WERI-Rb-1 (cell line): Measurements from ENCODE around the gene TCF25.
A peak's percentile ranks its signal among the peaks of the same experiment; 100 is the strongest.
"Not testable (repeated sequence)": the region's sequence is repeated elsewhere in the genome, so short reads cannot be mapped to it uniquely, and the experiment has no call there.

Source experiments
- DNase-seq: peaks from one replicate; pipeline ENCODE4 v3.0.0-alpha.2; 2020
- H3K27ac ChIP-seq: fragments of 250-450 bp; sonication (Bioruptor Pico); 2 replicates; pipeline ENCODE4 v1.5.1; 2020; ENCODE audit warnings: mild to moderate bottlenecking, moderate library complexity
- H3K27me3 ChIP-seq: fragments of 250-450 bp; sonication (Bioruptor Pico); 2 replicates; pipeline ENCODE4 v1.5.1; 2021; ENCODE audit warnings: mild to moderate bottlenecking, low read depth, moderate library complexity; ENCODE audit not compliant: insufficient read depth, severe bottlenecking
- H3K36me3 ChIP-seq: fragments of 250-450 bp; sonication (Bioruptor Pico); 2 replicates; pipeline ENCODE4 v1.5.1; 2020; ENCODE audit warnings: mild to moderate bottlenecking, moderate library complexity
- H3K4me3 ChIP-seq: 2 replicates; pipeline ENCODE4 v1.5.1; 2011; ENCODE audit warnings: low read depth, mild to moderate bottlenecking, control low read depth, low read length
- H3K9me3 ChIP-seq: fragments of 250-450 bp; sonication (Bioruptor Pico); 2 replicates; pipeline ENCODE4 v1.5.1; 2021; ENCODE audit warnings: mild to moderate bottlenecking, moderate library complexity; ENCODE audit not compliant: severe bottlenecking
- CTCF ChIP-seq: IDR thresholded peaks from 2 replicates; pipeline ENCODE4 v1.5.1; 2011; ENCODE audit warnings: low read depth, mild to moderate bottlenecking, control low read depth, inconsistent platforms, low read length

The TCF25 gene

GRCh38 chr16:89870440-89870839 is 3.0 kb upstream of the TCF25 start:
- peaks cover 11% of the 10 kb centered on the region for H3K36me3 ChIP-seq
- H3K4me3 ChIP-seq, result no peak overlapping the region
- TF ChIP-seq CTCF, result no peak
- no peaks in the 10 kb centered on the region for H3K27me3 ChIP-seq
- H3K9me3 ChIP-seq, result no peaks in the 10 kb centered on the region
- H3K27ac ChIP-seq, result no peak overlapping the region
- no peak for DNase-seq

GRCh38 chr16:89871895-89872294 is 1.5 kb upstream of the TCF25 start:
- H3K27ac ChIP-seq, result no peak overlapping the region; the same call in 1 of the 2 replicates
- TF ChIP-seq CTCF, result no peak
- DNase-seq, result no peak
- no peaks in the 10 kb centered on the region for H3K27me3 ChIP-seq
- peaks cover 10% of the 10 kb centered on the region; the same call in 1 of the 2 replicates for H3K36me3 ChIP-seq
- no peaks in the 10 kb centered on the region for H3K9me3 ChIP-seq
- no peak overlapping the region for H3K4me3 ChIP-seq

GRCh38 chr16:89873972-89874689 is 739 bp downstream of the TCF25 start:
- peak overlapping the region; percentile 57 for H3K4me3 ChIP-seq
- H3K27ac ChIP-seq, result peak overlapping the region; percentile 92; the same call in 1 of the 2 replicates
- no peaks in the 10 kb centered on the region for H3K27me3 ChIP-seq
- no peak for TF ChIP-seq CTCF
- H3K9me3 ChIP-seq, result no peaks in the 10 kb centered on the region
- DNase-seq, result peak; percentile 86
- H3K36me3 ChIP-seq, result peaks cover 6% of the 10 kb centered on the region; the same call in 1 of the 2 replicates

GRCh38 chr16:89879123-89879522 is 5.7 kb downstream of the TCF25 start:
- not testable (repeated sequence) for H3K9me3 ChIP-seq, H3K4me3 ChIP-seq, H3K27me3 ChIP-seq, H3K36me3 ChIP-seq, DNase-seq, H3K27ac ChIP-seq

GRCh38 chr16:89880477-89881367 is 7.3 kb downstream of the TCF25 start:
- no peak for TF ChIP-seq CTCF
- Histone ChIP-seq H3K36me3 (no peaks in the 10 kb centered on the region), H3K9me3 (no peaks in the 10 kb centered on the region), H3K27ac (no peak overlapping the region), H3K4me3 (no peak overlapping the region), H3K27me3 (no peaks in the 10 kb centered on the region)
- no peak for DNase-seq

GRCh38 chr16:89881368-89881730 is 8.0 kb downstream of the TCF25 start:
- no peak for TF ChIP-seq CTCF
- H3K27me3 ChIP-seq, result no peaks in the 10 kb centered on the region
- H3K9me3 ChIP-seq, result no peaks in the 10 kb centered on the region
- H3K27ac ChIP-seq, result no peak overlapping the region
- DNase-seq, result no peak
- H3K36me3 ChIP-seq, result 0 out of 2 replicates have a peak, but pooled peaks cover 3% of the 10 kb centered on the region
- no peak overlapping the region for H3K4me3 ChIP-seq
